Ovary (tissue), 3 donors: ENCODE results near the gene TESPA1.

Source experiments
- CTCF ChIP-seq, 3 donors: fragments of 450-650 bp in 2 of 3; fragments of 200-600 bp in 1 of 3; IDR thresholded peaks; one replicate each; pipeline versions ENCODE4 v1.5.1 to v1.8.0; 2016 to 2022; ENCODE audit warnings: antibody characterized with exemption in 3 of 3, mild to moderate bottlenecking in 1 of 3
- EP300 ChIP-seq: sonication (generic); formaldehyde crosslinking; IDR thresholded peaks from one replicate; pipeline ENCODE4 v1.6.1; 2017; ENCODE audit warnings: antibody characterized with exemption
- POLR2A ChIP-seq: fragments of 450-650 bp; IDR thresholded peaks from one replicate; pipeline ENCODE4 v1.6.1; 2017; ENCODE audit warnings: antibody characterized with exemption, mild to moderate bottlenecking, moderate library complexity
- donor health status: DM: no; HTN: no; CAD: no.

GRCh38 chr12:54949073-54949711 lies 35.4 kb downstream of the TESPA1 start:
- TF ChIP-seq CTCF (IDR thresholded peaks at IDR 0.05) (no peak), EP300 (no peak), POLR2A (no peak)
